WTC11 (cell line): ENCODE results near the gene UBE2H. TPM values are rescaled to one million over a fixed set of nuclear protein-coding genes. Genes with fewer than 3 reads are reported as not detected.

ENCODE experiments used
- ATAC-seq: fragments of 200-7000 bp; cut with Tn5 transposase; 2 replicates; pipeline ENCODE4 v1.10.0; 2021; ENCODE audit warnings: mild to moderate bottlenecking, moderate library complexity
- CTCF ChIA-PET: fragments of 300-600 bp; sonication (Branson Sonifier 250); formaldehyde crosslinking; loops from one replicate; lab custom pipeline; 2021; ENCODE audit warnings: antibody characterized with exemption; lab: Charles Lee
- POLR2A ChIA-PET: fragments of 350-600 bp; sonication (Branson Sonifier 250); formaldehyde crosslinking; loops from one replicate; lab custom pipeline; 2021; ENCODE audit warnings: antibody characterized with exemption; lab: Charles Lee
- DNase-seq: peaks from one replicate; pipeline ENCODE4 v3.0.0; 2021; ENCODE audit warnings: low spot score
- H3K27ac Mint-ChIP-seq: 2 replicates; pipeline ENCODE4 v1.8.0; 2021; ENCODE audit warnings: mixed read lengths
- H3K27me3 Mint-ChIP-seq: 2 replicates; pipeline ENCODE4 v1.8.0; 2021; ENCODE audit warnings: low read depth, mild to moderate bottlenecking, moderate library complexity, mixed read lengths
- H3K36me3 Mint-ChIP-seq: 2 replicates; pipeline ENCODE4 v1.8.0; 2021; ENCODE audit warnings: mixed read lengths
- H3K4me1 Mint-ChIP-seq: 2 replicates; pipeline ENCODE4 v1.8.0; 2022; ENCODE audit warnings: mixed read lengths
- H3K4me3 Mint-ChIP-seq: 2 replicates; pipeline ENCODE4 v1.8.0; 2021; ENCODE audit warnings: mild to moderate bottlenecking, moderate library complexity, mixed read lengths
- H3K9me3 Mint-ChIP-seq: 2 replicates; pipeline ENCODE4 v1.8.0; 2021; ENCODE audit warnings: mixed read lengths
- CREM ChIP-seq: sonication (generic); formaldehyde crosslinking; IDR thresholded peaks from 2 replicates; pipeline ENCODE4 v1.8.1; 2022; ENCODE audit warnings: mild to moderate bottlenecking, missing genetic modification reagents, moderate library complexity
- FOXJ3 ChIP-seq: sonication (generic); formaldehyde crosslinking; IDR thresholded peaks from 2 replicates; pipeline ENCODE4 v1.9.0; 2021; ENCODE audit warnings: missing genetic modification reagents, mild to moderate bottlenecking, borderline replicate concordance
- GRHL2 ChIP-seq: fragments of 250-450 bp; sonication (Bioruptor Pico); IDR thresholded peaks from 2 replicates; pipeline ENCODE4 v1.8.0; 2022; ENCODE audit warnings: mild to moderate bottlenecking, moderate library complexity; ENCODE audit not compliant: insufficient replicate concordance, severe bottlenecking
- JUN ChIP-seq: sonication (generic); formaldehyde crosslinking; IDR thresholded peaks from 2 replicates; pipeline ENCODE4 v1.8.0; 2023; ENCODE audit warnings: mild to moderate bottlenecking, missing genetic modification reagents
- NFATC4 ChIP-seq: fragments of 250-450 bp; sonication (Bioruptor Pico); IDR thresholded peaks from 2 replicates; pipeline ENCODE4 v1.9.0; 2021; ENCODE audit warnings: mild to moderate bottlenecking
- NFYB ChIP-seq: sonication (generic); formaldehyde crosslinking; conservative IDR thresholded peaks from 2 replicates; pipeline ENCODE4 v1.8.0; 2022; ENCODE audit warnings: low read depth, missing genetic modification reagents
- NR3C1 ChIP-seq: sonication (generic); formaldehyde crosslinking; conservative IDR thresholded peaks from 2 replicates; pipeline ENCODE4 v1.8.1; 2023; ENCODE audit warnings: low read depth, mild to moderate bottlenecking, missing genetic modification reagents
- OVOL2 ChIP-seq: fragments of 250-450 bp; sonication (Bioruptor Pico); IDR thresholded peaks from 2 replicates; pipeline ENCODE4 v1.9.0; 2021; ENCODE audit warnings: mild to moderate bottlenecking, borderline replicate concordance
- PRRX2 ChIP-seq: fragments of 250-450 bp; sonication (Bioruptor Pico); IDR thresholded peaks from 2 replicates; pipeline ENCODE4 v1.8.0; 2021; ENCODE audit warnings: mild to moderate bottlenecking
- TCF7 ChIP-seq: sonication (generic); formaldehyde crosslinking; IDR thresholded peaks from 2 replicates; pipeline ENCODE4 v1.8.0; 2022; ENCODE audit warnings: mild to moderate bottlenecking, low read depth, missing genetic modification reagents, moderate library complexity
- TEAD1 ChIP-seq: sonication (generic); formaldehyde crosslinking; IDR thresholded peaks from 2 replicates; pipeline ENCODE4 v1.8.0; 2022; ENCODE audit warnings: mild to moderate bottlenecking, missing genetic modification reagents
- ZNF121 ChIP-seq: sonication (generic); formaldehyde crosslinking; IDR thresholded peaks from 2 replicates; pipeline ENCODE4 v1.8.0; 2023; ENCODE audit warnings: missing genetic modification reagents
- ZNF138 ChIP-seq: sonication (generic); formaldehyde crosslinking; conservative IDR thresholded peaks from 2 replicates; pipeline ENCODE4 v1.8.1; 2022; ENCODE audit warnings: mild to moderate bottlenecking, moderate library complexity, missing genetic modification reagents
- ZNF232 ChIP-seq: sonication (generic); formaldehyde crosslinking; IDR thresholded peaks from 2 replicates; pipeline ENCODE4 v1.8.0; 2022; ENCODE audit warnings: mild to moderate bottlenecking, missing genetic modification reagents
- total RNA-seq: library from RNA; stranded (reverse); gene quantifications from 3 replicates; pipeline ENCODE4 v1.2.3, GENCODE V29; 2021
- TF ChIP-seq, protein P1 (sequence below): sonication (generic); formaldehyde crosslinking; IDR thresholded peaks from 2 replicates; pipeline ENCODE4 v1.8.0; 2022; ENCODE audit warnings: missing genetic modification reagents
- TF ChIP-seq, protein P2 (sequence below): sonication (generic); formaldehyde crosslinking; IDR thresholded peaks from 2 replicates; pipeline ENCODE4 v1.8.0; 2022; ENCODE audit warnings: mild to moderate bottlenecking, missing genetic modification reagents
- TF ChIP-seq, protein P3 (sequence below): sonication (generic); formaldehyde crosslinking; IDR thresholded peaks from 2 replicates; pipeline ENCODE4 v1.8.1; 2023; ENCODE audit warnings: mild to moderate bottlenecking, missing genetic modification reagents, moderate library complexity
- TF ChIP-seq, protein P4 (sequence below): sonication (generic); formaldehyde crosslinking; IDR thresholded peaks from 2 replicates; pipeline ENCODE4 v1.8.0; 2022; ENCODE audit warnings: mild to moderate bottlenecking, missing genetic modification reagents
- TF ChIP-seq, protein P5 (sequence below): fragments of 200-600 bp; IDR thresholded peaks from 2 replicates; pipeline ENCODE4 v1.8.0; 2022; ENCODE audit warnings: antibody characterized with exemption
- TF ChIP-seq, protein P6 (sequence below): fragments of 250-450 bp; sonication (Bioruptor Pico); IDR thresholded peaks from 2 replicates; pipeline ENCODE4 v1.9.0; 2021; ENCODE audit warnings: mild to moderate bottlenecking
- TF ChIP-seq, protein P7 (sequence below): fragments of 250-450 bp; sonication (Bioruptor Pico); IDR thresholded peaks from 2 replicates; pipeline ENCODE4 v1.9.0; 2021; ENCODE audit warnings: mild to moderate bottlenecking

UBE2H gene
- total RNA-seq, 1 experiment from 2014 or later, result 55.0 TPM

DNA sequence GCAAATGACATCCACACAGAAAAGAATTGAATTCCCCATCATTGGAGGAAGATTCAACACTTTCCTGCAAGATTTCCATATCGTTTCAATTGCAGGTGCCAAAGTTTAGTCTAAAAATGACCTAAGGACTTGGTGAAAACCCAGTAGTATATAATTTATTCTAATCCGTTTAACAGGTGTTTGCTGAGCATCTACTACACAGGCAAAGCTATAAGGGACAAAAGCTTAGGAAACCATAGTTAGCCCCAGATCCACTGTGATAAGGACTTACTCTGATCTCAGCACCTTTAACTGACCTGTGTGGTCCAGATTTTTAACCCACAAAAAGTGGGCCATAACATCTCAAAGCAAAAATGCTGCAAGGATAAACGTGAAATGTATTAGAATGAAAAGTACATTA lies 19.1 kb downstream of the UBE2H start (continued):
- TF ChIP-seq FOXJ3 (CRISPR knock-in tag) (no peak), OVOL2 (no peak), NR3C1 (CRISPR knock-in tag) (no peak), CREM (no peak)

DNA sequence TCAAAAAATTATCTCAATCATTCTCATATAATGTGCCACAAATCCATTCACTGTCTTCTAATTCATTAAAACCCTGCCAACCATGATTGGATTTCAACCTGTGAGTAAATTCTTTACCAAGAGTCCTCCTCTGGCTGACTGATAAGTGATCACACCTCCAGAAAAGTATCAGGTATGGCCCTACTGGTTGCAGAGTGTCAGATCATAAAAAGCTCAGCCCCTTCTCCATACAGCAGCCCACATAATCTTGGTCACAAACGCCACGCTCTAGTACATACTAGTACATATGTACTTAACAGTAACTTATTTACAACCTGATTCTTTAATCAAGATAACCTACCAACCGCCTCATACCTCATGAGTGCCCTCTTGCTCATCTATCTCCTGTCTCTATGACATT lies 26.1 kb downstream of the UBE2H start:
- POLR2A ChIA-PET, result interaction anchor here (0.7 kb wide), 1 partner anchor 154 kb away, joined by 3 read pairs; no protein-coding TSS in a partner anchor
- H3K27ac Mint-ChIP-seq, result peak overlapping the region; percentile 68
- TF ChIP-seq PRRX2 (CRISPR knock-in tag) (no peak), TEAD1 (CRISPR knock-in tag) (no peak), GRHL2 (CRISPR knock-in tag) (no peak)
- TF ChIP-seq, protein P1, sequence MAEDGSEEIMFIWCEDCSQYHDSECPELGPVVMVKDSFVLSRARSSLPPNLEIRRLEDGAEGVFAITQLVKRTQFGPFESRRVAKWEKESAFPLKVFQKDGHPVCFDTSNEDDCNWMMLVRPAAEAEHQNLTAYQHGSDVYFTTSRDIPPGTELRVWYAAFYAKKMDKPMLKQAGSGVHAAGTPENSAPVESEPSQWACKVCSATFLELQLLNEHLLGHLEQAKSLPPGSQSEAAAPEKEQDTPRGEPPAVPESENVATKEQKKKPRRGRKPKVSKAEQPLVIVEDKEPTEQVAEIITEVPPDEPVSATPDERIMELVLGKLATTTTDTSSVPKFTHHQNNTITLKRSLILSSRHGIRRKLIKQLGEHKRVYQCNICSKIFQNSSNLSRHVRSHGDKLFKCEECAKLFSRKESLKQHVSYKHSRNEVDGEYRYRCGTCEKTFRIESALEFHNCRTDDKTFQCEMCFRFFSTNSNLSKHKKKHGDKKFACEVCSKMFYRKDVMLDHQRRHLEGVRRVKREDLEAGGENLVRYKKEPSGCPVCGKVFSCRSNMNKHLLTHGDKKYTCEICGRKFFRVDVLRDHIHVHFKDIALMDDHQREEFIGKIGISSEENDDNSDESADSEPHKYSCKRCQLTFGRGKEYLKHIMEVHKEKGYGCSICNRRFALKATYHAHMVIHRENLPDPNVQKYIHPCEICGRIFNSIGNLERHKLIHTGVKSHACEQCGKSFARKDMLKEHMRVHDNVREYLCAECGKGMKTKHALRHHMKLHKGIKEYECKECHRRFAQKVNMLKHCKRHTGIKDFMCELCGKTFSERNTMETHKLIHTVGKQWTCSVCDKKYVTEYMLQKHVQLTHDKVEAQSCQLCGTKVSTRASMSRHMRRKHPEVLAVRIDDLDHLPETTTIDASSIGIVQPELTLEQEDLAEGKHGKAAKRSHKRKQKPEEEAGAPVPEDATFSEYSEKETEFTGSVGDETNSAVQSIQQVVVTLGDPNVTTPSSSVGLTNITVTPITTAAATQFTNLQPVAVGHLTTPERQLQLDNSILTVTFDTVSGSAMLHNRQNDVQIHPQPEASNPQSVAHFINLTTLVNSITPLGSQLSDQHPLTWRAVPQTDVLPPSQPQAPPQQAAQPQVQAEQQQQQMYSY (CRISPR knock-in tag), result no peak
- TF ChIP-seq, all 79 proteins: peak for 0
- DNase-seq (no peak), ATAC-seq (no peak)
- Mint-ChIP-seq H3K27me3 (no peaks in the 10 kb centered on the region), H3K36me3 (peaks cover 4% of the 10 kb centered on the region; the same call in 1 of the 2 replicates), H3K4me3 (no peak overlapping the region), H3K9me3 (no peaks in the 10 kb centered on the region), H3K4me1 (peaks cover 8% of the 10 kb centered on the region)
- CTCF ChIA-PET, result interaction anchor here (1.1 kb wide), 1 partner anchor 102 kb away, joined by 3 read pairs; no protein-coding TSS in a partner anchor

DNA sequence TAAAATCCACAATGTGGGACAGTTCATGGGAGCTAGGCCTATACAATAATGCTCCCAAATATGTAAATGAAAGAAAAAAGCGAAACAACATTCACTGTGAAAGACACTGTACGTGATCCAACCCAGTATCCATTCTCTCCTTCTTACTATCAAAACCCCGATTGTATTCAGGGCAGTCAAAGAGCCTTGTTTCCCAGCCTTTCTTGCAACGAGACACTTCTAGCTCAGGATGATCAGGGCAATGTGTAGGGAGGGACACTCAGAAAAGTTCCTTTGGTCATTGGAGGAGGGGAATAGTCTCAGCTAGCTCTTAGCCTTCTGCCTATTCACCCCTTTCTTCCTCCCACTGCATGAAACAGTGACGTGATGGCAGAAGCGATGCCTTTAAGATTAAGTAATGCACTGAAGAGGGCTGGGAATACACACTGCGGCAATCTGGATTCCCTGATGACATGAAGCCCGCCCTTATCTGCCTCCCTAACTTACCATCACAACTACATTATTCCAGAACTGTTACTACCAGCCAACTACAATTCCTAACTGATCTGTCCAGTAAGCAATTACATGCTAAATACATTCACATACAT lies 27.3 kb downstream of the UBE2H start:
- Mint-ChIP-seq H3K4me1 (peaks cover 8% of the 10 kb centered on the region), H3K27me3 (no peaks in the 10 kb centered on the region), H3K9me3 (no peaks in the 10 kb centered on the region), H3K36me3 (peaks cover 4% of the 10 kb centered on the region; the same call in 1 of the 2 replicates), H3K27ac (peak overlapping the region; percentile 59), H3K4me3 (no peak overlapping the region)
- POLR2A ChIA-PET, result interaction anchor here (0.7 to 1.2 kb wide), 2 partner anchors 12 to 152 kb away, joined by 3 read pairs; no protein-coding TSS in a partner anchor
- DNase-seq (no peak), ATAC-seq (no peak)
- CTCF ChIA-PET, result interaction anchor here (0.6 kb wide), 1 partner anchor 86 kb away, joined by 3 read pairs; no protein-coding TSS in a partner anchor
- TF ChIP-seq, protein P2, sequence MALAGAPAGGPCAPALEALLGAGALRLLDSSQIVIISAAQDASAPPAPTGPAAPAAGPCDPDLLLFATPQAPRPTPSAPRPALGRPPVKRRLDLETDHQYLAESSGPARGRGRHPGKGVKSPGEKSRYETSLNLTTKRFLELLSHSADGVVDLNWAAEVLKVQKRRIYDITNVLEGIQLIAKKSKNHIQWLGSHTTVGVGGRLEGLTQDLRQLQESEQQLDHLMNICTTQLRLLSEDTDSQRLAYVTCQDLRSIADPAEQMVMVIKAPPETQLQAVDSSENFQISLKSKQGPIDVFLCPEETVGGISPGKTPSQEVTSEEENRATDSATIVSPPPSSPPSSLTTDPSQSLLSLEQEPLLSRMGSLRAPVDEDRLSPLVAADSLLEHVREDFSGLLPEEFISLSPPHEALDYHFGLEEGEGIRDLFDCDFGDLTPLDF (CRISPR knock-in tag), result no peak
- TF ChIP-seq ZNF138 (CRISPR knock-in tag), result no peak
- TF ChIP-seq, protein P3, sequence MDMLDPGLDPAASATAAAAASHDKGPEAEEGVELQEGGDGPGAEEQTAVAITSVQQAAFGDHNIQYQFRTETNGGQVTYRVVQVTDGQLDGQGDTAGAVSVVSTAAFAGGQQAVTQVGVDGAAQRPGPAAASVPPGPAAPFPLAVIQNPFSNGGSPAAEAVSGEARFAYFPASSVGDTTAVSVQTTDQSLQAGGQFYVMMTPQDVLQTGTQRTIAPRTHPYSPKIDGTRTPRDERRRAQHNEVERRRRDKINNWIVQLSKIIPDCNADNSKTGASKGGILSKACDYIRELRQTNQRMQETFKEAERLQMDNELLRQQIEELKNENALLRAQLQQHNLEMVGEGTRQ, result no peak
- TF ChIP-seq NFYB (CRISPR knock-in tag), result no peak
- no peak for TF ChIP-seq ZNF232 (CRISPR knock-in tag)
- TF ChIP-seq ZNF121 (CRISPR knock-in tag), result no peak
- TF ChIP-seq NFATC4 (CRISPR knock-in tag), result no peak
- TF ChIP-seq, protein P4, sequence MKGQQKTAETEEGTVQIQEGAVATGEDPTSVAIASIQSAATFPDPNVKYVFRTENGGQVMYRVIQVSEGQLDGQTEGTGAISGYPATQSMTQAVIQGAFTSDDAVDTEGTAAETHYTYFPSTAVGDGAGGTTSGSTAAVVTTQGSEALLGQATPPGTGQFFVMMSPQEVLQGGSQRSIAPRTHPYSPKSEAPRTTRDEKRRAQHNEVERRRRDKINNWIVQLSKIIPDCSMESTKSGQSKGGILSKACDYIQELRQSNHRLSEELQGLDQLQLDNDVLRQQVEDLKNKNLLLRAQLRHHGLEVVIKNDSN (CRISPR knock-in tag), result no peak
- TF ChIP-seq JUN, result no peak
- TF ChIP-seq, protein P5, sequence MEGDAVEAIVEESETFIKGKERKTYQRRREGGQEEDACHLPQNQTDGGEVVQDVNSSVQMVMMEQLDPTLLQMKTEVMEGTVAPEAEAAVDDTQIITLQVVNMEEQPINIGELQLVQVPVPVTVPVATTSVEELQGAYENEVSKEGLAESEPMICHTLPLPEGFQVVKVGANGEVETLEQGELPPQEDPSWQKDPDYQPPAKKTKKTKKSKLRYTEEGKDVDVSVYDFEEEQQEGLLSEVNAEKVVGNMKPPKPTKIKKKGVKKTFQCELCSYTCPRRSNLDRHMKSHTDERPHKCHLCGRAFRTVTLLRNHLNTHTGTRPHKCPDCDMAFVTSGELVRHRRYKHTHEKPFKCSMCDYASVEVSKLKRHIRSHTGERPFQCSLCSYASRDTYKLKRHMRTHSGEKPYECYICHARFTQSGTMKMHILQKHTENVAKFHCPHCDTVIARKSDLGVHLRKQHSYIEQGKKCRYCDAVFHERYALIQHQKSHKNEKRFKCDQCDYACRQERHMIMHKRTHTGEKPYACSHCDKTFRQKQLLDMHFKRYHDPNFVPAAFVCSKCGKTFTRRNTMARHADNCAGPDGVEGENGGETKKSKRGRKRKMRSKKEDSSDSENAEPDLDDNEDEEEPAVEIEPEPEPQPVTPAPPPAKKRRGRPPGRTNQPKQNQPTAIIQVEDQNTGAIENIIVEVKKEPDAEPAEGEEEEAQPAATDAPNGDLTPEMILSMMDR, result no peak
- TF ChIP-seq, protein P6, sequence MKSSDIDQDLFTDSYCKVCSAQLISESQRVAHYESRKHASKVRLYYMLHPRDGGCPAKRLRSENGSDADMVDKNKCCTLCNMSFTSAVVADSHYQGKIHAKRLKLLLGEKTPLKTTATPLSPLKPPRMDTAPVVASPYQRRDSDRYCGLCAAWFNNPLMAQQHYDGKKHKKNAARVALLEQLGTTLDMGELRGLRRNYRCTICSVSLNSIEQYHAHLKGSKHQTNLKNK, result no peak
- TF ChIP-seq, protein P7, sequence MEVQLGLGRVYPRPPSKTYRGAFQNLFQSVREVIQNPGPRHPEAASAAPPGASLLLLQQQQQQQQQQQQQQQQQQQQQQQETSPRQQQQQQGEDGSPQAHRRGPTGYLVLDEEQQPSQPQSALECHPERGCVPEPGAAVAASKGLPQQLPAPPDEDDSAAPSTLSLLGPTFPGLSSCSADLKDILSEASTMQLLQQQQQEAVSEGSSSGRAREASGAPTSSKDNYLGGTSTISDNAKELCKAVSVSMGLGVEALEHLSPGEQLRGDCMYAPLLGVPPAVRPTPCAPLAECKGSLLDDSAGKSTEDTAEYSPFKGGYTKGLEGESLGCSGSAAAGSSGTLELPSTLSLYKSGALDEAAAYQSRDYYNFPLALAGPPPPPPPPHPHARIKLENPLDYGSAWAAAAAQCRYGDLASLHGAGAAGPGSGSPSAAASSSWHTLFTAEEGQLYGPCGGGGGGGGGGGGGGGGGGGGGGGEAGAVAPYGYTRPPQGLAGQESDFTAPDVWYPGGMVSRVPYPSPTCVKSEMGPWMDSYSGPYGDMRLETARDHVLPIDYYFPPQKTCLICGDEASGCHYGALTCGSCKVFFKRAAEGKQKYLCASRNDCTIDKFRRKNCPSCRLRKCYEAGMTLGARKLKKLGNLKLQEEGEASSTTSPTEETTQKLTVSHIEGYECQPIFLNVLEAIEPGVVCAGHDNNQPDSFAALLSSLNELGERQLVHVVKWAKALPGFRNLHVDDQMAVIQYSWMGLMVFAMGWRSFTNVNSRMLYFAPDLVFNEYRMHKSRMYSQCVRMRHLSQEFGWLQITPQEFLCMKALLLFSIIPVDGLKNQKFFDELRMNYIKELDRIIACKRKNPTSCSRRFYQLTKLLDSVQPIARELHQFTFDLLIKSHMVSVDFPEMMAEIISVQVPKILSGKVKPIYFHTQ (CRISPR knock-in tag), result no peak
- TF ChIP-seq TCF7 (CRISPR knock-in tag), result no peak
- TF ChIP-seq FOXJ3 (CRISPR knock-in tag), result no peak
